IMR-90 (cell line): ENCODE measurements around the gene NT5C3A. TPM values are rescaled to one million over a fixed set of nuclear protein-coding genes. Genes with fewer than 3 reads are reported as not detected.

Experiments
- ATAC-seq: fragments of 200-7000 bp; cut with Tn5 transposase; 2 replicates; pipeline ENCODE4 v1.9.1; 2020; ENCODE audit warnings: low read depth, mild to moderate bottlenecking, moderate library complexity
- Bru-seq: library from RNA; stranded (reverse); fragments of 400-500 nt; gene quantifications from one replicate; lab custom pipeline; 2021; lab: Mats Ljungman, UMichigan
- BruChase-seq, 2 experiments: library from RNA; stranded (reverse); fragments of 400-500 nt; gene quantifications; one replicate each; lab custom pipeline; 2021; lab: Mats Ljungman, UMichigan
- BruUV-seq: library from RNA; stranded (reverse); fragments of 400-500 nt; replicated peaks from 2 replicates; lab custom pipeline; 2021; lab: Mats Ljungman, UMichigan
- CTCF ChIA-PET: fragments of 300-600 bp; formaldehyde crosslinking; extraction: SDS; loops from one replicate; lab custom pipeline; 2021; ENCODE audit warnings: antibody characterized with exemption; lab: Yijun Ruan, JAX
- POLR2A ChIA-PET: fragments of 300-600 bp; sonication (Branson Sonifier 250); formaldehyde crosslinking; loops from one replicate; lab custom pipeline; 2022; ENCODE audit warnings: antibody characterized with exemption; ENCODE audit not compliant: unreplicated experiment; lab: Charles Lee
- DNase-seq: peaks from one replicate; pipeline ENCODE4 v3.0.0; 2013
- H2AFZ ChIP-seq: replicated peaks from 2 replicates; pipeline ENCODE3; 2013; ENCODE audit warnings: low read length, mild to moderate bottlenecking; ENCODE audit not compliant: poor library complexity
- H2AK5ac ChIP-seq: 2 replicates; pipeline ENCODE4 v1.6.1; 2013; ENCODE audit warnings: low read depth, low read length, inconsistent platforms
- H2AK9ac ChIP-seq: replicated peaks from 2 replicates; pipeline ENCODE3; 2013; ENCODE audit warnings: mild to moderate bottlenecking, low read depth, low read length, moderate library complexity; ENCODE audit not compliant: poor library complexity
- H2BK120ac ChIP-seq: 2 replicates; pipeline ENCODE4 v1.6.1; 2013; ENCODE audit warnings: low read depth, low read length, inconsistent platforms
- H2BK15ac ChIP-seq: 3 replicates; pipeline ENCODE4 v1.6.1; 2013; ENCODE audit warnings: low read depth, low read length, inconsistent platforms
- H2BK20ac ChIP-seq: 2 replicates; pipeline ENCODE4 v1.6.1; 2013; ENCODE audit warnings: low read depth, mild to moderate bottlenecking, inconsistent platforms, low read length, moderate library complexity
- H2BK5ac ChIP-seq: 2 replicates; pipeline ENCODE4 v1.6.1; 2013; ENCODE audit warnings: mild to moderate bottlenecking, low read depth, low read length, inconsistent platforms; ENCODE audit not compliant: poor library complexity, severe bottlenecking
- H3K14ac ChIP-seq: replicated peaks from 2 replicates; pipeline ENCODE4 v1.6.1; 2013; ENCODE audit warnings: low read depth, low read length, inconsistent platforms
- H3K18ac ChIP-seq: 2 replicates; pipeline ENCODE4 v1.6.1; 2013; ENCODE audit warnings: low read depth, low read length, control low read depth
- H3K23ac ChIP-seq: 2 replicates; pipeline ENCODE4 v1.6.1; 2013; ENCODE audit warnings: low read depth, low read length, inconsistent platforms
- H3K27ac ChIP-seq: 2 replicates; pipeline ENCODE4 v1.5.1; 2013; ENCODE audit warnings: mild to moderate bottlenecking, control low read depth, low read length; ENCODE audit not compliant: insufficient read depth
- H3K27me3 ChIP-seq: 2 replicates; pipeline ENCODE4 v1.6.1; 2013; ENCODE audit warnings: low read length; ENCODE audit not compliant: control insufficient read depth, insufficient read depth
- H3K36me3 ChIP-seq: 2 replicates; pipeline ENCODE4 v1.6.1; 2013; ENCODE audit warnings: low read length, mixed read lengths; ENCODE audit not compliant: control insufficient read depth, insufficient read depth
- H3K4ac ChIP-seq: 2 replicates; pipeline ENCODE4 v1.6.1; 2013; ENCODE audit warnings: low read depth, low read length, inconsistent platforms
- H3K4me1 ChIP-seq: 2 replicates; pipeline ENCODE4 v1.6.1; 2013; ENCODE audit warnings: low read length, mixed read lengths; ENCODE audit not compliant: control insufficient read depth, insufficient read depth
- H3K4me2 ChIP-seq: 2 replicates; pipeline ENCODE4 v1.6.1; 2013; ENCODE audit warnings: low read depth, mild to moderate bottlenecking, control low read depth, low read length, moderate library complexity
- H3K4me3 ChIP-seq: 2 replicates; pipeline ENCODE4 v1.5.1; 2013; ENCODE audit warnings: low read depth, mild to moderate bottlenecking, control low read depth, low read length, moderate library complexity; ENCODE audit not compliant: insufficient read depth
- H3K56ac ChIP-seq: 2 replicates; pipeline ENCODE4 v1.6.1; 2013; ENCODE audit warnings: low read length, inconsistent platforms; ENCODE audit not compliant: insufficient read depth; ENCODE audit errors: extremely low read depth
- H3K79me1 ChIP-seq, 2 experiments: 2 replicates each; pipeline ENCODE4 v1.6.1; 2013; ENCODE audit warnings: low read length in 2 of 2, inconsistent platforms in 1 of 2, low read depth in 1 of 2
- H3K9ac ChIP-seq: 2 replicates; pipeline ENCODE4 v1.6.1; 2013; ENCODE audit warnings: low read depth, low read length, control low read depth
- H3K9me1 ChIP-seq: 2 replicates; pipeline ENCODE4 v1.6.1; 2013; ENCODE audit warnings: low read length, inconsistent platforms; ENCODE audit not compliant: insufficient read depth
- H3K9me3 ChIP-seq: 2 replicates; pipeline ENCODE4 v1.6.1; 2013; ENCODE audit warnings: low read length; ENCODE audit not compliant: control insufficient read depth, insufficient read depth
- H4K20me1 ChIP-seq: 2 replicates; pipeline ENCODE4 v1.6.1; 2013; ENCODE audit warnings: low read length, inconsistent platforms; ENCODE audit not compliant: insufficient read depth
- H4K5ac ChIP-seq: 2 replicates; pipeline ENCODE4 v1.6.1; 2013; ENCODE audit warnings: mild to moderate bottlenecking, low read depth, low read length, control low read depth
- H4K8ac ChIP-seq, 2 experiments: 2 replicates each; pipeline ENCODE4 v1.6.1; 2013; ENCODE audit warnings: low read depth in 2 of 2, low read length in 2 of 2, control low read depth in 1 of 2, inconsistent platforms in 1 of 2
- H4K91ac ChIP-seq: 2 replicates; pipeline ENCODE4 v1.6.1; 2013; ENCODE audit warnings: low read depth, low read length, inconsistent platforms; ENCODE audit not compliant: insufficient read depth
- MXI1 ChIP-seq: IDR thresholded peaks from 2 replicates; pipeline ENCODE4 v1.6.1; 2012; ENCODE audit warnings: low read depth, mild to moderate bottlenecking, low read length, moderate library complexity, borderline replicate concordance
- POLR2A ChIP-seq: IDR thresholded peaks from 2 replicates; pipeline ENCODE4 v1.6.1; 2012; ENCODE audit warnings: mild to moderate bottlenecking, low read depth, low read length
- SMC3 ChIP-seq: fragments of 150-350 bp; IDR thresholded peaks from 2 replicates; pipeline ENCODE4 v1.6.1; 2016; ENCODE audit warnings: low read depth, mild to moderate bottlenecking, antibody characterized with exemption, low read length, moderate library complexity
- WGBS, 2 experiments: methylation state at CpG; one replicate each; pipeline versions ENCODE4 v1.1.5 to v1.1.7; 2013; ENCODE audit warnings: missing lambda C conversion rate in 2 of 2; ENCODE audit not compliant: insufficient read length in 1 of 2; ENCODE audit errors: extremely low coverage in 2 of 2; 5-methylcytosine and 5-hydroxymethylcytosine counted together
- dilution Hi-C: fragments of 300-500 bp; cut with HindIII; formaldehyde crosslinking; loops from one replicate; pipeline ENCODE4 v1.14.3; 2018; ENCODE audit warnings: low sequenced_read_pairs; ENCODE audit not compliant: unreplicated experiment
- in situ Hi-C: fragments of 300-500 bp; cut with MboI; formaldehyde crosslinking; loops from 3 replicates; pipeline ENCODE4 v1.14.3; 2019; ENCODE audit warnings: low sequenced_read_pairs, inconsistent platforms, mixed read lengths
- intact Hi-C: fragments of 100-400 bp; cut with micrococcal nuclease; formaldehyde crosslinking; loops from 2 replicates; pipeline ENCODE4 v1.10.0; 2022
- long read RNA-seq: library from polyadenylated mRNA; unstranded; transcript quantifications from one replicate; pipeline ENCODE4 v2.0.0, GENCODE V29; 2021; ENCODE audit not compliant: unreplicated experiment
- polyA plus RNA-seq, 3 experiments: library from polyadenylated mRNA; depleted of rRNA; stranded (reverse); fragments of >200 nt; gene quantifications; 2 replicates each; pipeline ENCODE4 v1.2.3, GENCODE V29; 2012; ENCODE audit warnings: low replicate concordance in 1 of 3
- total RNA-seq: library from RNA; depleted of rRNA; stranded (reverse); fragments of >200 nt; gene quantifications from 2 replicates; pipeline ENCODE4 v1.2.3, GENCODE V29; 2012; rRNA removed

NT5C3A gene
- total RNA-seq (12.2 and 22.2 TPM in 2 replicates), polyA plus RNA-seq (2012; rRNA removed) (8.9 and 11.3 TPM in 2 replicates), Bru-seq, nascent RNA (percentile 80 among the genes with signal in this experiment), BruChase-seq, experiment 1, labeled RNA remaining after a 6-hour chase (percentile 76 among the genes with signal in this experiment), BruChase-seq, experiment 2, labeled RNA remaining after a 2-hour chase (percentile 71 among the genes with signal in this experiment)
- polyA plus RNA-seq (2012; cell fraction: cytosol; rRNA removed): 1.8 and 2.3 TPM in 2 replicates
- 1.1 and 5.8 TPM in 2 replicates for polyA plus RNA-seq (2012; cell fraction: nucleus; rRNA removed; ENCODE audit: low replicate concordance)
- long read RNA-seq, transcript NT5C3A-201 (9 exons, 1,704 nt): major isoform, 24 of 39 reads
- long read RNA-seq, transcript NT5C3A-204 (10 exons, 1,759 nt): minor isoform, 10 of 39 reads
- long read RNA-seq, partial matches to known transcripts: 1 of 39 reads
- long read RNA-seq, other reads (novel, unspliced or antisense): 4 of 39 reads

DNA sequence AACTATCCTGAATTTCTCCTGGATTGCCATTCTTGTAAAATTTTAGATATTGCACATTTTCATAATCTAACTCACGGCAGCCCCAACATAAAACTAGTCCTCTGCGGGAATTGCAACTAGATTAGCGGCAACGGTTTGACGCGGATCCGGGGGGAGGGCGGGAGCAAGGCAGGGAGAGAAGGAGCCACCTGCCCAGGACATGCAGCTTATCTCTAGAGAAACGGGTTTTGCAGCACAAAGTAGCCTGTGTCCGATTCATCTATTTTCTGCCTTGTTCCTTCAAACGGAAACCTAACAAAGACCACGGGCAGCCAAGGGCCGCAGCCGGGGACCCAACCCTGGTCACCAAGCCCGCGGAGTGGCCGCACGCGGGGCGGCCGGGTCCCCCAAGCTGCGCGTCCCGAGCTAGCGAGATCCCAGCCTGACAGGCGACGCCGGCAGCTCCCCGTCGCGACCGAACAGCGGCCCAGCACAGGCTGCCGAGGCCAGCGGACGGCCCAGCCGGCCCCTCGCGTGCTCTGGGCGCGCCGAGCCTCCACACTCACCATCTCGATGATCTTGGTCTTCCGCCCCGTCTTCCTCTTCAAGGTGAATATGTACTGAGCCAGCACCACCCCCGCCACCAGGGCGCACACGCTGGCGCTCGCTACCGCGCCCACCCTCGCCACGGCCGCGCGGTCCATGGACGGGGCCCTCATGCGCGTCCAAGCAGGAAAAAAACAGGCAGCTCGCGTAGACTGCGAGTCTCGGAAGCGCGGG is at the start of gene NT5C3A:
Gene NT5C3A, minus strand, starts transcription at position 754 of the 759 bp plus-strand sequence. Its CDS starts 71 bp downstream, at position 683.
- peak within 1 kb of the TSS; percentile 97 for H3K14ac ChIP-seq
- peak within 1 kb of the TSS; percentile 97 for H3K9ac ChIP-seq
- ChIA-PET POLR2A (interaction anchor here (1.3 kb wide), 1 partner anchor 10 kb away, joined by 3 read pairs; no protein-coding TSS in a partner anchor), CTCF (interaction anchor here (1.0 to 1.5 kb wide), 2 partner anchors 14 to 119 kb away, joined by 3 read pairs; no protein-coding TSS in a partner anchor)
- no peaks in the 10 kb centered on the region for H3K27me3 ChIP-seq
- H3K9me3 ChIP-seq: no peaks in the 10 kb centered on the region
- H3K9me1 ChIP-seq: no peaks in the 10 kb centered on the region
- no TSS peak for BruUV-seq
- ATAC-seq: peak; percentile 15
- H3K23ac ChIP-seq: peak within 1 kb of the TSS; percentile 87
- H3K18ac ChIP-seq: peak within 1 kb of the TSS; percentile 94
- 0% methylated on average over 26 of the region's 66 CpGs; no CpG with 5 or more reads in 1 of the 2 experiments for WGBS, 2 experiments
- TF ChIP-seq MXI1 (peak; percentile 73; the same call in 1 of the 2 replicates), SMC3 (no peak), POLR2A (0 out of 2 replicates have a peak, but pooled peaks have one; percentile 58)
- in situ Hi-C loops (no loop called here), intact Hi-C loops (loop anchor here (5.0 kb wide), 1 partner anchor 170 kb away; the partner anchor contains the start of gene KBTBD2), dilution Hi-C loops (no loop called here)
- H4K8ac ChIP-seq: peak within 1 kb of the TSS; percentile 86 to 98
- H2BK5ac ChIP-seq: peak within 1 kb of the TSS; percentile 97
- H3K4me2 ChIP-seq: peak within 1 kb of the TSS; percentile 77
- peak within 1 kb of the TSS; percentile 72 for H3K4me3 ChIP-seq
- peak within 1 kb of the TSS; percentile 90 for H4K91ac ChIP-seq
- H2AK9ac ChIP-seq: peak within 1 kb of the TSS; percentile 93
- peak within 1 kb of the TSS; percentile 97 for H3K56ac ChIP-seq
- H3K4ac ChIP-seq: peak within 1 kb of the TSS; percentile 97
- H2AK5ac ChIP-seq: peak within 1 kb of the TSS; percentile 48
- no peaks in the 10 kb centered on the region; the same call in 1 of the 2 replicates for H3K36me3 ChIP-seq
- H2BK120ac ChIP-seq: peak within 1 kb of the TSS; percentile 91
- H3K4me1 ChIP-seq: no peaks in the 10 kb centered on the region
- H2BK20ac ChIP-seq: peak within 1 kb of the TSS; percentile 16; the same call in 1 of the 2 replicates
- no peak for DNase-seq
- H3K79me1 ChIP-seq: peaks cover 8 to 36% of the 10 kb centered on the region in 2 experiments; a peak in 3 of 4 replicates
- H3K27ac ChIP-seq: peak within 1 kb of the TSS; percentile 97
- H4K20me1 ChIP-seq: peaks cover 16% of the 10 kb centered on the region; the same call in 1 of the 2 replicates
- H2BK15ac ChIP-seq: peak within 1 kb of the TSS; percentile 88; the same call in 1 of the 3 replicates
- H2AFZ ChIP-seq: peak within 1 kb of the TSS; percentile 95
- peak within 1 kb of the TSS; percentile 93 for H4K5ac ChIP-seq
